Measurements from ENCODE around the gene CMPK2. TPM values are rescaled to one million over a fixed set of nuclear protein-coding genes. Genes with fewer than 3 reads are reported as not detected.

Gene CMPK2
- total and polyA plus RNA-seq, 9 of the 15 experiments (the other 6 are each of a cell fraction or from before 2014, with no cell fraction given) = 2.6 to 10.5 (median 5.0) TPM

DNA sequence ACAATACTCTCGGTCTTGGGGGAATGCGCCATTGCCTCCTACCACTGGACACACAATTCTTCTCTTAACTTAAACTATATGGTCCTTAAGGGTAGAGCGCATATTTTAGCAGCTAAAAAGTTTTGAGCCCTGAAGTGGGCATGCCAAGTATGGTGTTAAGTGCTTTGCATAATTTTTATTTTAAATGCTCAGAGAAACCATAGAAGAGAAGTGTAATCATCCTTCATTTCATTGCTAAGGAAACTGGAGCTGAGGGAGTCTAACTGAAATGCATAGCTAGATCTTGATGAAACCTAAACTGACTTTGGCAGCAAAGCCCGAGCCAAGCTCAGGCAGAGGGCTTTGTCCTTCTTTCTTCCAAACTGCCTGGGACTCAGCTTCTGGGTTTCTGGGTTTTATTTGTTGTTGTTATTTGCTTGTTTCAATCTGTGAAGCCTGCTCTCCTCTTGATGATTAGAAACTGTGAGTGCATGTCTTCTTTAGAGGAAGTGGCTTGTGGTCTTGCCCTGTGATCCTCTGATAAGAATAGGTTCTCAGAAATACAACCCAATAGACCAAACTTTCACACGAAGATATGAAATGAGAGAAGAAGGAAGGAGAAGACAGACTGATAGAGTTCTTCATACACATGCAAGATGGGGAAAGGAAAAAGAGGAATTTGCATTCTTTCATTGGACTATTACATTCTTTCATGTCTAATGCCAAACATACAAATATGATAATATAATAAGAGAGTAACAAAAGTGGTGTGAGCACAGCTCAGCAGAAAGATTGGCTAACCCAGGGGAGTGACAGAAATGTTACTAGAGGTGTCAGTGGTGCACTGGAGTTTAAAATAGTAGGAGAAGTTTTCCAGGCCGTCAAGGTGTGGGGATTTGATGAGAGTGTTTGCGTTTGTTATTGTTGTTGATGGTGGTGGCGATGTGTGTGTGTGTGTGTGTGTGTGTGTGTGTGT is 44.0 kb upstream of the CMPK2 start (continued):
- peak in 1 of 2 experiments; percentile 57; a peak in 1 of 3 replicates for TF ChIP-seq CBX3 (IDR thresholded peaks at IDR 0.05; ENCODE audit: borderline replicate concordance in 1 of 2, low read length in 2 of 2)
- TF ChIP-seq ARID1B (IDR thresholded peaks at IDR 0.05) = peak; percentile 97
- TF ChIP-seq, protein P1, sequence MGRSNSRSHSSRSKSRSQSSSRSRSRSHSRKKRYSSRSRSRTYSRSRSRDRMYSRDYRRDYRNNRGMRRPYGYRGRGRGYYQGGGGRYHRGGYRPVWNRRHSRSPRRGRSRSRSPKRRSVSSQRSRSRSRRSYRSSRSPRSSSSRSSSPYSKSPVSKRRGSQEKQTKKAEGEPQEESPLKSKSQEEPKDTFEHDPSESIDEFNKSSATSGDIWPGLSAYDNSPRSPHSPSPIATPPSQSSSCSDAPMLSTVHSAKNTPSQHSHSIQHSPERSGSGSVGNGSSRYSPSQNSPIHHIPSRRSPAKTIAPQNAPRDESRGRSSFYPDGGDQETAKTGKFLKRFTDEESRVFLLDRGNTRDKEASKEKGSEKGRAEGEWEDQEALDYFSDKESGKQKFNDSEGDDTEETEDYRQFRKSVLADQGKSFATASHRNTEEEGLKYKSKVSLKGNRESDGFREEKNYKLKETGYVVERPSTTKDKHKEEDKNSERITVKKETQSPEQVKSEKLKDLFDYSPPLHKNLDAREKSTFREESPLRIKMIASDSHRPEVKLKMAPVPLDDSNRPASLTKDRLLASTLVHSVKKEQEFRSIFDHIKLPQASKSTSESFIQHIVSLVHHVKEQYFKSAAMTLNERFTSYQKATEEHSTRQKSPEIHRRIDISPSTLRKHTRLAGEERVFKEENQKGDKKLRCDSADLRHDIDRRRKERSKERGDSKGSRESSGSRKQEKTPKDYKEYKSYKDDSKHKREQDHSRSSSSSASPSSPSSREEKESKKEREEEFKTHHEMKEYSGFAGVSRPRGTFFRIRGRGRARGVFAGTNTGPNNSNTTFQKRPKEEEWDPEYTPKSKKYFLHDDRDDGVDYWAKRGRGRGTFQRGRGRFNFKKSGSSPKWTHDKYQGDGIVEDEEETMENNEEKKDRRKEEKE (IDR thresholded peaks at IDR 0.05; ENCODE audit: borderline replicate concordance in 1 of 2, control insufficient read depth in 1 of 2, low read depth in 2 of 2, low read length in 1 of 2) = no peak
- TF ChIP-seq KAT7 (CRISPR knock-in tag; IDR thresholded peaks at IDR 0.05; ENCODE audit: borderline replicate concordance) = no peak
- no peak for TF ChIP-seq ZNF75A (CRISPR knock-in tag; IDR thresholded peaks at IDR 0.05)
- TF ChIP-seq MTA2 (IDR thresholded peaks at IDR 0.05; ENCODE audit: low read depth) = peak; percentile 88
- peak; percentile 69; the same call in 1 of the 2 replicates for TF ChIP-seq NCOA1 (IDR thresholded peaks at IDR 0.05; ENCODE audit: low read depth)
- peak; percentile 39 for TF ChIP-seq NEUROD1 (IDR thresholded peaks at IDR 0.05; ENCODE audit: borderline replicate concordance, low read depth, low read length, partially characterized antibody)
- no peak for TF ChIP-seq ZNF184 (CRISPR knock-in tag; IDR thresholded peaks at IDR 0.05)
- TF ChIP-seq CBX8 (IDR thresholded peaks at IDR 0.05; ENCODE audit: borderline replicate concordance, extremely low read depth, low read depth, low read length, poor library complexity, severe bottlenecking) = no peak
- TF ChIP-seq, protein P2, sequence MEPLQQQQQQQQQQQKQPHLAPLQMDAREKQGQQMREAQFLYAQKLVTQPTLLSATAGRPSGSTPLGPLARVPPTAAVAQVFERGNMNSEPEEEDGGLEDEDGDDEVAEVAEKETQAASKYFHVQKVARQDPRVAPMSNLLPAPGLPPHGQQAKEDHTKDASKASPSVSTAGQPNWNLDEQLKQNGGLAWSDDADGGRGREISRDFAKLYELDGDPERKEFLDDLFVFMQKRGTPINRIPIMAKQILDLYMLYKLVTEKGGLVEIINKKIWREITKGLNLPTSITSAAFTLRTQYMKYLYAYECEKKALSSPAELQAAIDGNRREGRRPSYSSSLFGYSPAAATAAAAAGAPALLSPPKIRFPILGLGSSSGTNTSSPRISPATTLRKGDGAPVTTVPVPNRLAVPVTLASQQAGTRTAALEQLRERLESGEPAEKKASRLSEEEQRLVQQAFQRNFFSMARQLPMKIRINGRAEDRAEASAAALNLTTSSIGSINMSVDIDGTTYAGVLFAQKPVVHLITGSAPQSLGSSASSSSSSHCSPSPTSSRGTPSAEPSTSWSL (CRISPR knock-in tag; IDR thresholded peaks at IDR 0.05; ENCODE audit: borderline replicate concordance) = no peak
- no peak for TF ChIP-seq CEBPG (CRISPR knock-in tag; IDR thresholded peaks at IDR 0.05)
- TF ChIP-seq CEBPG (tag; conservative IDR thresholded peaks at IDR 0.05 in 1 of 2, IDR thresholded peaks at IDR 0.05 in 1 of 2) = no peak
- TF ChIP-seq ZFP36 (IDR thresholded peaks at IDR 0.05; ENCODE audit: low read depth, low read length, partially characterized antibody) = no peak
- TF ChIP-seq L3MBTL2 (IDR thresholded peaks at IDR 0.05) = peak; percentile 64
- no peak for TF ChIP-seq NFYB (IDR thresholded peaks at IDR 0.05; ENCODE audit: extremely low read depth, insufficient read length)
- TF ChIP-seq, protein P3, sequence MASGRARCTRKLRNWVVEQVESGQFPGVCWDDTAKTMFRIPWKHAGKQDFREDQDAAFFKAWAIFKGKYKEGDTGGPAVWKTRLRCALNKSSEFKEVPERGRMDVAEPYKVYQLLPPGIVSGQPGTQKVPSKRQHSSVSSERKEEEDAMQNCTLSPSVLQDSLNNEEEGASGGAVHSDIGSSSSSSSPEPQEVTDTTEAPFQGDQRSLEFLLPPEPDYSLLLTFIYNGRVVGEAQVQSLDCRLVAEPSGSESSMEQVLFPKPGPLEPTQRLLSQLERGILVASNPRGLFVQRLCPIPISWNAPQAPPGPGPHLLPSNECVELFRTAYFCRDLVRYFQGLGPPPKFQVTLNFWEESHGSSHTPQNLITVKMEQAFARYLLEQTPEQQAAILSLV (tag; IDR thresholded peaks at IDR 0.05) = no peak
- TF ChIP-seq ZNF311 (CRISPR knock-in tag; IDR thresholded peaks at IDR 0.05) = no peak

All from K562 (cell line).